ENCODE results near the gene PDYN.

DNA sequence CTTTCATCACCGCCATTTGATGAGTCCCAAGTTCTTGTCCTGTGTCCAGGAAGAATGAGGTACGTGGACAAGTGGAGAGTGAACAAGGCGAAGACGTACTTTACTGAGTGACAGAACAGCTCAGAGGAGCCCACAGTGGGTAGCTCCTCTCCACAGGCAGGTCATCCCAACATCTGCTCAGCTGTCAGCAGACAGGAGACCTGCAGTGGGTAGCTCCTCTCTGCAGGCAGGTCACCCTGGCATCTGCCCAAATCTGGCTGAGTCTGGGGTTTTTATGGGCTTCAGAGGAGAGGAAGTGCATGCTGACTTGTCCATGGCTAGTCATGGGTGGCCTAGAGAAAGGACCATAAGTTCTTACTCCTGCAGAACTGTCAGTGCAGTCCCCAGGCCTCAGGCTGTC, 32.7 kb upstream of the PDYN start:
- TF ChIP-seq EZH2 (IDR thresholded peaks at IDR 0.05) (no peak), EZH2phosphoT487 (IDR thresholded peaks at IDR 0.05) (no peak)
- TF ChIP-seq, protein P1, sequence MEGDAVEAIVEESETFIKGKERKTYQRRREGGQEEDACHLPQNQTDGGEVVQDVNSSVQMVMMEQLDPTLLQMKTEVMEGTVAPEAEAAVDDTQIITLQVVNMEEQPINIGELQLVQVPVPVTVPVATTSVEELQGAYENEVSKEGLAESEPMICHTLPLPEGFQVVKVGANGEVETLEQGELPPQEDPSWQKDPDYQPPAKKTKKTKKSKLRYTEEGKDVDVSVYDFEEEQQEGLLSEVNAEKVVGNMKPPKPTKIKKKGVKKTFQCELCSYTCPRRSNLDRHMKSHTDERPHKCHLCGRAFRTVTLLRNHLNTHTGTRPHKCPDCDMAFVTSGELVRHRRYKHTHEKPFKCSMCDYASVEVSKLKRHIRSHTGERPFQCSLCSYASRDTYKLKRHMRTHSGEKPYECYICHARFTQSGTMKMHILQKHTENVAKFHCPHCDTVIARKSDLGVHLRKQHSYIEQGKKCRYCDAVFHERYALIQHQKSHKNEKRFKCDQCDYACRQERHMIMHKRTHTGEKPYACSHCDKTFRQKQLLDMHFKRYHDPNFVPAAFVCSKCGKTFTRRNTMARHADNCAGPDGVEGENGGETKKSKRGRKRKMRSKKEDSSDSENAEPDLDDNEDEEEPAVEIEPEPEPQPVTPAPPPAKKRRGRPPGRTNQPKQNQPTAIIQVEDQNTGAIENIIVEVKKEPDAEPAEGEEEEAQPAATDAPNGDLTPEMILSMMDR (IDR thresholded peaks at IDR 0.05): no peak
